Activated naive CD4-positive, alpha-beta T cell treated with anti-CD3 and anti-CD28 coated beads, Interleukin-2, amount 50 U/mL, for 72 hours (primary cell): ENCODE results near the gene ZMIZ1. TPM values are rescaled to one million over a fixed set of nuclear protein-coding genes. Genes with fewer than 3 reads are reported as not detected.

Source experiments
- ATAC-seq, 2 donors: fragments of 150-1000 bp; cut with Tn5 transposase; 2 replicates each; pipeline ENCODE4 v1.10.0; 2021; ENCODE audit warnings: mild to moderate bottlenecking in 2 of 2, moderate library complexity in 2 of 2
- DNase-seq, 2 donors: peaks; one replicate each; pipeline ENCODE4 v3.0.0; 2021 to 2022; ENCODE audit warnings: low spot score in 2 of 2
- H3K27ac Mint-ChIP-seq, 2 donors: one replicate each; pipeline ENCODE4 v1.8.0; 2022; ENCODE audit warnings: mild to moderate bottlenecking in 2 of 2, mixed read lengths in 2 of 2
- H3K36me3 Mint-ChIP-seq, 2 donors: one replicate each; pipeline ENCODE4 v1.8.0; 2022; ENCODE audit warnings: mixed read lengths in 2 of 2
- H3K9me3 Mint-ChIP-seq, 2 donors: one replicate each; pipeline ENCODE4 v1.8.0; 2022; ENCODE audit warnings: mixed read lengths in 2 of 2
- total RNA-seq, 2 donors: library from RNA; stranded (reverse); gene quantifications; one replicate each; pipeline ENCODE4 v1.2.3, GENCODE V29; 2022

The ZMIZ1 gene
- total RNA-seq, 2 donors from 2014 or later = 16.1 to 42.7 TPM

DNA sequence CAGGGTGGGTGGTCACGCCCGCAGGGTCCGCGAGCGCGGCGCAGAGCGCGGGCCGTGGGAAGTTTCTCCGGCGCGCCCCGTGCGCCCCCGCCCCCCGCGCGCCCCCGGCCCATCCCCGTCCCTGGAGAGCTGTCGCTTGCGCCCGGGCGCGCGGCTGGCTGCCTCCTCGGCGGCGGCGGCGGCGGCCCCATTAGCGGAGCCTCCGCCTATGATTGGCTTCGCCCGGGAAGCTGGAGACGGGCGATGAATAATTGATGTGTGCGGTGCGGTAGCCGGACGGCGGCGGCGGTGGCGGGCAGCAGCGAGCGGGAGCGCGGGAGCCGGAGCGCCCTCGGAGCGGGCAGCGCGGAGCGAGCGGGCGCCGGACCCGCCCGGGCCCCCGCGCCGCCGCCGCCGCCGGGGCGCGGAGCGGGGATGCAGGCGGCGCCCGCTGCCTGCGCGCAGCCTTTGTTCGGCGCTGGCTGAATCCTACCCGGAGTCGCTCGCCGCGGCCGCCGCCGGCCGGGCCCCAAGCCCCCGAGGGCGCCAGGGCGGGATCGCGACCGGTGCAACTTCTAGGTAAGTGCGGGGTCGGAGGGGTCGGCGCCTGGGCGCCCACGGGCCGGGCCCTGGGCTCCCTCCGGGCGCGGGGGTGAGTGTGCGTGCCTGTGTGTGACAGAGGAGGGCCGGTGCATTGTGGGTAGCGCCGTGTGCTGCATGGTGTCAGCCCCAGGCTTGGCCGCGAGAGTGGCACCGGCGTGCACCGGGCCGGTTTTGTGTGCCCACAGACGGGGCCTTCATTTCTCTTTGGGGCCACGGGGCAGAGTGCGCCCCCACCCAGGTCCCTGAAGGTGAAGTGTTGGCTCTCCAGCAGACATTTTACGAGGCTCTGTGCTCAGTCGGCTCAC, 174.7 kb downstream of the ZMIZ1 start:
- Mint-ChIP-seq H3K36me3 (peaks cover 0 to 16% of the 10 kb centered on the region in 2 donors), H3K9me3 (no peaks in the 10 kb centered on the region), H3K27ac (peak overlapping the region; percentile 55 to 86)
- ATAC-seq = peak; percentile 54 to 77
- peak in 1 of 2 donors; percentile 66 for DNase-seq

DNA sequence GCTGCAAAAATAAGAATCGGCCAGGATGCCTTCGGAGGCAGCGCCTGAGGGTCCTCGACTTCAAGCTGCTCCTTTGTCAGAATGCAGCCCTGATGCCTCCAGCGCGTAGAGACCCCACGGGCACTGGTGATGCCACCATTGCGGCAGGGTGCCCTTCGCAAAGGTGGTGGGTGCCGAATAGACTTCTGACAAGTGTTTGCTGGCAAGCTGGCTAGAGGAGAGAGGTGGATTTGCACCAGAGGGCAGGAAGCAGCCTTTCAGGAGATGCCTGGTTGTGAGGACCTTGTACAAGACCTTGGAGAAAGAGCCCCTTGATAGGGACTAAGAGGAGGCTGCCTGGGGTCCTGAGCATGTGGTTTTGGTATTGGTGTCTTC, 175.3 kb downstream of the ZMIZ1 start:
- peak in 1 of 2 donors; percentile 1 for ATAC-seq
- H3K9me3 Mint-ChIP-seq = no peaks in the 10 kb centered on the region
- peaks cover 0 to 16% of the 10 kb centered on the region in 2 donors for H3K36me3 Mint-ChIP-seq
- H3K27ac Mint-ChIP-seq = peak overlapping the region; percentile 55 to 86
- DNase-seq = no peak

DNA sequence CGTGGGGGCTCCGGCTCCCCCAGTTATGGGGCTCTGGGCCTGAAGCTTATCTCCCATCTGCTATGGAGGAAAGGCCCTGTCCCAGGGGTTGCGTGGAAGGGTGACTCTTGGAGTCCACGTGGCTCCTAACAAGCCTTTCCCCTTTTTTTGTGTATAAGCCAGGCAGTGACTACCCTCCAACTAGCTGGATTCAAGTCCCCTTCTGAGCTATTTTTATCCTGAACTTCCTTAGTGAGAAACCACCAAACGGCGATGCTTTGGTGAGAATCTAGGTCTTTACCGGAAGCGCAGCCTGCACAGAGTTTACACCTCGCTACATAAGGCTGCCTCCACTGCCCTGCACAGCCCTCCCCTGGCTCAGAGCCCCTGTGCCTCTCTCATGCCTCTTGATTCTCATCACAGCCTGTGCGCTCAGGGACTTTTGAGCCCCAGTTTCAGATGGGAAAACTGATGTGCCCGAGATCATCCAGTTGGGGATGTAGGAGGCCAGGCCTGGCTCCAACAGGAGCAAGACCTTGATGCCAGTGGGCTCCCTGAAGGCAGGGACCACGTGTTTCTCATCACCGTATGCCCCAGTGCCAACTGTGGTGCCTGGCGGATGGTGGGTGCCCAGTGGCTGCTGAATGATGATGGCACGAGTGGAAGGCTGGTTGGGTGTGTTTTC, 176.2 kb downstream of the ZMIZ1 start:
- DNase-seq (no peak), ATAC-seq (peak in 1 of 2 donors; percentile 9)
- peak overlapping the region; percentile 55 to 61 for H3K27ac Mint-ChIP-seq
- no peaks in the 10 kb centered on the region for H3K9me3 Mint-ChIP-seq
- H3K36me3 Mint-ChIP-seq = peaks cover 0 to 16% of the 10 kb centered on the region in 2 donors

DNA sequence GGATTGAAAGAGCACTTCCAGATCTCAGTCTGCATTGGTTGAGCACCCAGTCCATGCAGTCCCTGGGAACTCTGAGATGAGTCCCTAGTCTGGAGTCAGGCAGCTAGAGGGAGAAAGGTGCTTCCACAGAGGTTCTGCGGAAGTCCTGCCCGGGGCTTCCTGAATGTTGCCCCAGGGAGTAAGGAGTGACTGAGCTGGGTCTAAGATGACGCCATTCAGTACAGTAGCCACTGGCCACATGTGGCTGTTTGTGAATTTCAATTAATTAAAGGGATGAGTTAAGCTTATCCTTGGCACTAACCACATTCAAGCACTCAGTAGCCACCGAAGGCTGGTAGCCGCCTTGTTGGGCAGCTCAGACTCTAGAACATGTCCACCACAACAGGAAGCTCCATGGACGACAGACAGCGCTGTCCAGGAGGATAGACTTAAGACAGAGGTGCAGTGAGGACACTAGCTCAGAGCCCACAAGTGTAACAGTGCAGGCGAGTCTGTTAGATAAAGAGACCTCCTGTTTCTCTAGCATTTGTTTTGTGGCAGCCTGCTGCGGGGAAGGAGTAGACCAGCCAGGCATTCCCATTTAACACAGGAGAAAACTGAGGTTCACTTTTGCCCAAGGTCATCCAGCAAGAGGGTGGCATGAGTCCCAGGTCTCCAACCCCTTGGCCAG, 176.9 kb downstream of the ZMIZ1 start:
- ATAC-seq = no peak
- Mint-ChIP-seq H3K36me3 (peaks cover 0 to 16% of the 10 kb centered on the region in 2 donors), H3K9me3 (no peaks in the 10 kb centered on the region), H3K27ac (peak overlapping the region; percentile 55 to 61)
- DNase-seq = no peak

DNA sequence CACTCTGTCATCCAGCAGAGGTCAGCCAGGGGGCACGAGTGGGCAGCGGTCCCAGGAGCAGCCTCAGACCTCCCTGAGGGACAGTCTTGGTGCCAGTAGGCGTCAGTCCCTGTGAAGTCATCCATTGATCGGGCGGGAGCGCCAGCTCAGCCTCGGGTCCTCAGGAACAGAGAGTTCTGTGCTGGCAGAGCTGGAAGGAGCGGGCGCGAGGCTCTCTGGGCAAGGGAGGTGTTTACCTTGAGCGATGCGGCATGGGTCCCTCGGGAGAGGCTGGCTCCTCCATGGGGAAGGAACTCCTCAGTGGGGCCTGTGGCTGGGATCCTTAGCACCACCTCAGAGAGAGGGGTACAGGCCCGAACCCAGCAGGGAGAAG, 177.4 kb downstream of the ZMIZ1 start:
- H3K9me3 Mint-ChIP-seq = no peaks in the 10 kb centered on the region
- ATAC-seq (no peak), DNase-seq (no peak)
- H3K36me3 Mint-ChIP-seq = peaks cover 0 to 16% of the 10 kb centered on the region in 2 donors
- H3K27ac Mint-ChIP-seq = peak overlapping the region in 1 of 2 donors; percentile 55

GRCh38 chr10:79246606-79247275, 178.0 kb downstream of the ZMIZ1 start:
- no peak for DNase-seq
- no peak for ATAC-seq
- Mint-ChIP-seq H3K27ac (peak overlapping the region in 1 of 2 donors; percentile 83), H3K36me3 (peaks cover 0 to 16% of the 10 kb centered on the region in 2 donors), H3K9me3 (no peaks in the 10 kb centered on the region)

GRCh38 chr10:79247373-79248137, 178.8 kb downstream of the ZMIZ1 start:
- Mint-ChIP-seq H3K27ac (peak overlapping the region; percentile 75 to 83), H3K9me3 (no peaks in the 10 kb centered on the region), H3K36me3 (peaks cover 0 to 16% of the 10 kb centered on the region in 2 donors)
- ATAC-seq (peak in 1 of 2 donors; percentile 62), DNase-seq (no peak)

DNA sequence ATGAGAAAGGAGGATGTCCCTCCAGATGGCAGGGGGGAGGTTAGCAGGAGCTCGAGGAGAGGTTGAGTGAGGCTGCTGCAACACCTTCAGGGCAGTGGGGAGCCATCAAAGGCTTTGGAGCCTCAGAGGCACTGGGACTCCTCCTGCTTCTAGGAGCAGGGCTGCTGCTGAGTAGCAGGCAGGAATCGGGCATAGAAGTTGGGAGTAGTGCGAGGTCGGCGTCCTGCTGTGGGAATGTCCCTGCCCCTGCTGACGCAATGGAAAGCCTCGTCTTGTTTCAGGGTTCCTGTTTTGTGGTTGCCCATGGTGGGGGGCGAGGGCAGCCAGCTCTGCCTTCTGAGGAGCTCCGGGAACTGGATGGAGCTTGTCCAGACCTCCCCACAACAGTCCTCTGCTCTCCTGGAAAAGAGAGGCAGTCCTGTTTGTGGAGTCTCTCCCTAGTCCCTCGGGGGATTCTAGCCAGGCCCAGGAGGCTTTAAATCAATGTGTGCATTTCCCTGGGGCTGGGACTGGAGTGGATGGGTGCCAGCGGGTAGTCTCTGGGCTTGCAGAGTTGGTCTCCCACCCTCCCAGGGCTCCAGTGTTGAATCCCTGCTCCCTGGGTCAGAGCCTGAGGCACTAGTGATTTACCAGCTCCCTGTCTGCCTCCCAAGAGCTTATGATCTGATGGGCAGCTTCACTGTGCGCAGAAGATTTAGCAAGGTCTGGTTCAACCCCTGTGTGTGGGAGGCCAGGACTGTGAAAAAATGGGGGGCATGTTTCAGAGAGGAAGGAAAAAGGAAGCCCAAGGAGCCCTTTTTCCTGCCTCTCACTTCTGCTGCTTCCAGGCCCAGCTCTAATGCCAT, 179.8 kb downstream of the ZMIZ1 start:
- no peak for DNase-seq
- H3K36me3 Mint-ChIP-seq = peaks cover 0 to 16% of the 10 kb centered on the region in 2 donors
- H3K27ac Mint-ChIP-seq = peak overlapping the region; percentile 75 to 83
- ATAC-seq = no peak
- no peaks in the 10 kb centered on the region for H3K9me3 Mint-ChIP-seq

DNA sequence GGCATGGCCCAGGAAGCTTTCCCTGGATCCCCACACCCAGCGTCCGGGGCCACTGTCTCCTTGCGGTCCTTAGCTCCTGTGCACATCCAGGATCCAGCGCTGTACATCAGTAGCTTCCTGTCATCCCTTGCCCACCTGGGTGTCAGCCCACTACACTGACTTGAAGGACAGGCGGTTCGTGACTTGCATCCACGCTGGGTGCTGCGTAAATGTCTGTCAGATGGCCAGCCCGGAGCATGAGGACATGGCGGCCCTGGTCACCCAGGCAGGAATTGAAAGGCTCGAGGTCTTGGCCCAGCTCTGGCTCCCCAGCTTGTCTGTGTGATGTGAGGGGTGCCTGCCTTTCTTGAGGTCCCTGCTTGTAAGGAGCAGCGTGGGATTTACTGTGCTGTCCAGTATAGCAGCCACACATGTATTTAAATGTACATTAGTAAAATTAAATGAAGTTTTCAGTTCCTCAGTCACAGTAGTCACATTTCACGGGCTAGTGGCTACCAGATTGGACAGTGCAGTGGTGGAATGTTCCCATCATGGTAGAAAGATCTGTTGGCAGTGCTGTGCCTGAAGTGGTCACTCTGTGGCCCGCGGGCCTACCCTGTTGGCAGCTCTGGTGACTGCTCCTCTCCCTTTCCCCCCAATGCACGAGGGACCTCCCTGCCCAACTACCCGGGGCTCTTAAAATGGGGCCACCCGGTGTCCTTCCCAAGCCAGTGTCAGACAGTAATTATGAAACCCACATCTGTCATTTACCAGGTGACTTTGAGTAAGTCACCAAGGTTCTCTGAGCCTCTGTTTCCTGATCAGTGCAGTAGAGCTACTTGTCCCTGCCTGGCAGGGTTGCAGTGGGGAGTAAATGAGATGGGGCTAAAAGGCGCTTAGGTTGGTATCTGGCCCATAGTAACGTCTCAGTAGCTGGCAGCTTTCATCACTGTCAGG, 180.7 kb downstream of the ZMIZ1 start:
- Mint-ChIP-seq H3K9me3 (no peaks in the 10 kb centered on the region), H3K36me3 (peaks cover 0 to 9% of the 10 kb centered on the region in 2 donors), H3K27ac (peak overlapping the region; percentile 75 to 86)
- ATAC-seq = peak; percentile 76 to 90
- DNase-seq = peak in 1 of 2 donors; percentile 33

GRCh38 chr10:79250259-79250658, 181.5 kb downstream of the ZMIZ1 start:
- Mint-ChIP-seq H3K36me3 (peaks cover 0 to 3% of the 10 kb centered on the region in 2 donors), H3K27ac (peak overlapping the region; percentile 75 to 86), H3K9me3 (no peaks in the 10 kb centered on the region)
- DNase-seq (no peak), ATAC-seq (no peak)

- Mint-ChIP-seq H3K9me3 (no peaks in the 10 kb centered on the region), H3K36me3 (no peaks in the 10 kb centered on the region), H3K27ac (peak overlapping the region in 1 of 2 donors; percentile 3)
- DNase-seq = no peak
- ATAC-seq = no peak
Measured at GRCh38 chr10:79252450-79252849, 183.7 kb downstream of the ZMIZ1 start.

- no peaks in the 10 kb centered on the region for H3K36me3 Mint-ChIP-seq
- ATAC-seq (no peak), DNase-seq (no peak)
- H3K27ac Mint-ChIP-seq = no peak overlapping the region
- no peaks in the 10 kb centered on the region for H3K9me3 Mint-ChIP-seq
Measured at GRCh38 chr10:79252971-79253370, 184.2 kb downstream of the ZMIZ1 start.

DNA sequence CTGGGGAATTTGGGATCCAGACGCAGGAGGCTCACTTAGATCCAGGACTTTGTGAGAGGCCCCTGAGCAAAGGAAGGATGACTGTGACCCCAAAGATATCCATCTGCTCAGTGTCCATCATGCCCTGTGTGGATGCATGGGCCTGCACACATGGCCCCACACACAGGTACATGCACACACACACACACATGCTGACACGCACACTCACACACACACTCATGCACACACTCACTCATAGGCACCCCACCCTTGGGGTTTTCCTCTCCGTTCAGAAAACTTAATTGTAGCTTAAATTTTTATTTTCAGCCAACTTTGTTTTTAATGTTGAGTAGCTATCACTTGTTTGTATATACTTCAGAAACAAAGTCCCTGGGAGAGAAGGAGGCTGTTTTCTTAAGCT, 184.9 kb downstream of the ZMIZ1 start:
- DNase-seq = no peak
- no peaks in the 10 kb centered on the region for H3K9me3 Mint-ChIP-seq
- no peak overlapping the region for H3K27ac Mint-ChIP-seq
- no peak for ATAC-seq
- H3K36me3 Mint-ChIP-seq = no peaks in the 10 kb centered on the region

DNA sequence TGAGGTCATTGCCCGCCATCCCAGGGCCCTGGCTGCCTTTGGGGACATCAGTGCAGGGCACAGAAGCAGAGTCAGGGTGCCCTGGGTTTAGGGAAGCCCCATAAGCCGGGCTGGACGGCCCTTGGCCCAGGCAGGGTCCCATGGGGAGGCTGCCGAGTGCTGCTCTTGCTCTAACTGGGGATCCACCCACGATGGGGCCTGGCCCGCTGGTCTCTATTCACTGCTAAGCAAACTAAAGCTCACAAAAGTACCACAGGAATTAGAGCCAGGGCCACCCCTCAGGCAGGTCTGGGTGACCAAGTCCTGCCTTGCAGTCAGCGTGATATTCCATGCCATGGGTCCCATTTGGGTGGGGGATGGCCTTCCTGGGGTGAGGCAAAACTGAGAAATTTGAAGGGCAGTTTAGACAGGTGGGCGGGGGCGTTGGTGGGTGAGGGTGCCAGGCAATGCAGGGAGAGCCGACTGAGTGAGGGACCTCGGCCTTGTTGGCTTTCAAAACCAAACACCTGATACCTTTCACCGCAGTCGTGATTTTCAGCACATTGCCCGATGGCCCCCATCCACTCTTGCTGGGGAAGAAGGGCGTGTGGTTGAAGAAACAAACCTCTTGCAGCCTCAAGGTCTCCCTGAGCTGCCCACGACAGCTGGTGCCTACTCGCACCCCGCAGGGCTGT, 185.7 kb downstream of the ZMIZ1 start:
- Mint-ChIP-seq H3K36me3 (no peaks in the 10 kb centered on the region), H3K27ac (no peak overlapping the region), H3K9me3 (no peaks in the 10 kb centered on the region)
- ATAC-seq (no peak), DNase-seq (no peak)
